ENCODE data around the gene CDON. TPM values are rescaled to one million over a fixed set of nuclear protein-coding genes. Genes with fewer than 3 reads are reported as not detected.

The CDON gene
- total and polyA plus RNA-seq, 8 donors: 8.6 to 16.3 (median 11.4) TPM

- no peaks in the 10 kb centered on the region for H3K9me3 ChIP-seq
- ATAC-seq (no peak), DNase-seq (no peak)
- no peaks in the 10 kb centered on the region for H3K36me3 ChIP-seq
- no peak for TF ChIP-seq CTCF (IDR thresholded peaks at IDR 0.05)
- no peaks in the 10 kb centered on the region for H3K27me3 ChIP-seq
- no peak overlapping the region for H3K4me3 ChIP-seq
- H3K27ac ChIP-seq: no peak overlapping the region
- no peaks in the 10 kb centered on the region for H3K4me1 ChIP-seq
- intact Hi-C loops (cut with DNase I): no loop called here
These were observed 44.1 kb upstream of the CDON start for GRCh38 chr11:126106594-126107328.

GRCh38 chr11:126105748-126106080, 43.0 kb upstream of the CDON start:
- ATAC-seq (no peak), DNase-seq (no peak)
- H3K27me3 ChIP-seq: no peaks in the 10 kb centered on the region
- peaks cover 0 to 4% of the 10 kb centered on the region in 2 donors for H3K4me1 ChIP-seq
- no peaks in the 10 kb centered on the region for H3K9me3 ChIP-seq
- H3K4me3 ChIP-seq: no peak overlapping the region
- H3K36me3 ChIP-seq: no peaks in the 10 kb centered on the region
- intact Hi-C loops (cut with DNase I): no loop called here
- H3K27ac ChIP-seq: no peak overlapping the region
- no peak for TF ChIP-seq CTCF (IDR thresholded peaks at IDR 0.05)

GRCh38 chr11:126105022-126105747, 42.5 kb upstream of the CDON start:
- no peak for DNase-seq
- no peak for TF ChIP-seq CTCF (IDR thresholded peaks at IDR 0.05)
- no peaks in the 10 kb centered on the region for H3K27me3 ChIP-seq
- H3K4me3 ChIP-seq: no peak overlapping the region
- intact Hi-C loops (cut with DNase I): no loop called here
- H3K4me1 ChIP-seq: peaks cover 0 to 4% of the 10 kb centered on the region in 2 donors
- H3K36me3 ChIP-seq: no peaks in the 10 kb centered on the region
- H3K9me3 ChIP-seq: no peaks in the 10 kb centered on the region
- no peak overlapping the region for H3K27ac ChIP-seq
- no peak for ATAC-seq

GRCh38 chr11:126104420-126104819, 41.8 kb upstream of the CDON start:
- intact Hi-C loops (cut with DNase I): no loop called here
- Histone ChIP-seq H3K4me1 (peaks cover 0 to 4% of the 10 kb centered on the region in 2 donors), H3K36me3 (no peaks in the 10 kb centered on the region), H3K27ac (no peak overlapping the region), H3K27me3 (no peaks in the 10 kb centered on the region), H3K9me3 (no peaks in the 10 kb centered on the region), H3K4me3 (no peak overlapping the region)
- TF ChIP-seq CTCF (IDR thresholded peaks at IDR 0.05): no peak
- DNase-seq (no peak), ATAC-seq (no peak)

GRCh38 chr11:126103150-126103549, 40.5 kb upstream of the CDON start:
- no peak overlapping the region for H3K4me3 ChIP-seq
- H3K4me1 ChIP-seq: peaks cover 0 to 4% of the 10 kb centered on the region in 2 donors
- TF ChIP-seq CTCF (IDR thresholded peaks at IDR 0.05): no peak
- no peak for DNase-seq
- H3K36me3 ChIP-seq: no peaks in the 10 kb centered on the region
- H3K27ac ChIP-seq: peak overlapping the region in 1 of 2 donors; percentile 6
- intact Hi-C loops (cut with DNase I): no loop called here
- H3K9me3 ChIP-seq: no peaks in the 10 kb centered on the region
- no peak for ATAC-seq
- no peaks in the 10 kb centered on the region for H3K27me3 ChIP-seq

Data from left lung (tissue), 10 donors.